ENCODE results near the gene ARL6IP4. TPM values are rescaled to one million over a fixed set of nuclear protein-coding genes. Genes with fewer than 3 reads are reported as not detected.

ARL6IP4 gene
- total RNA-seq, 1 experiment from 2014 or later: 132 TPM

DNA sequence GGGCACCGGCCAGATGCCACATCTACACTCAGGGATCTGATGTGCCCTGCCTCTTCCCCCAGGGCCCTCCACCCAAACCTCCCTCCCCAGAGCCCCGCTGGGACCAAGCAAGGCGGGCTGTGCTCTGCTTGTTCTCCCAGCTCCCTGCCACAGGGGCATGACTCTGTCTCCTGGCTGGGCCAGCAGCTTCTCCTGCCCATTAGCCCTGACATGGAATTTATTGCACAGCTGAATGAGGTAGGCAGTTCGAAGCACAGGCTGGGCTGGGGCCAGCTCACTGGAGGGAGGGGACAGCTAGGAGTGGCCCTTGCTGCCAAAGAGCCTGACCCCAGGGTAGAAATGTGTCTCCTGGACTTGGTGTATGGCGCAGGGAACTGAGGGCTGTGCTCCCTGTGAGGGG lies 42.4 kb downstream of the ARL6IP4 start:
- Histone ChIP-seq H3K9ac (ENCODE audit: extremely low read depth, insufficient read length, low read length) (no peak overlapping the region), H4K20me1 (ENCODE audit: control insufficient read depth, insufficient read depth, insufficient read length) (no peaks in the 10 kb centered on the region), H3K4me2 (ENCODE audit: insufficient read depth, insufficient read length, low read length) (no peak overlapping the region), H3K9me3 (ENCODE audit: control insufficient read depth, low read depth, low read length) (no peaks in the 10 kb centered on the region), H3K4ac (ENCODE audit: low read depth, low read length) (no peak overlapping the region), H3K27ac (ENCODE audit: insufficient read length, low read depth, low read length) (no peak overlapping the region), H2BK5ac (ENCODE audit: insufficient read length, low read length) (no peak overlapping the region), H4K91ac (ENCODE audit: insufficient read length, low read depth, low read length) (no peak overlapping the region), H3K27me3 (ENCODE audit: insufficient read depth, low read length) (no peaks in the 10 kb centered on the region), H3K79me2 (ENCODE audit: insufficient read depth, low read length) (no peaks in the 10 kb centered on the region), H2AFZ (ENCODE audit: low read length) (no peak overlapping the region), H2BK15ac (ENCODE audit: low read depth, low read length) (no peak overlapping the region), H3K23ac (ENCODE audit: insufficient read length, low read depth, low read length) (no peak overlapping the region), H3K23me2 (ENCODE audit: insufficient read length, low read depth, low read length, poor library complexity, severe bottlenecking) (no peaks in the 10 kb centered on the region), H3K18ac (ENCODE audit: insufficient read length, low read depth, low read length) (no peak overlapping the region), H2BK12ac (ENCODE audit: insufficient read length, low read depth, low read length) (no peak overlapping the region), H4K8ac (replicated peaks; ENCODE audit: insufficient read length, low read depth, low read length) (no peak overlapping the region), H3K14ac (ENCODE audit: insufficient read depth, low read length) (no peak overlapping the region), H4K5ac (ENCODE audit: insufficient read length, low read depth, low read length) (no peak overlapping the region), H3K56ac (ENCODE audit: insufficient read length, low read depth, low read length) (no peak overlapping the region), H2AK5ac (ENCODE audit: insufficient read length, low read length) (no peak overlapping the region), H3K4me1 (ENCODE audit: insufficient read depth, low read length) (no peaks in the 10 kb centered on the region), H3K79me1 (ENCODE audit: insufficient read depth, low read depth, low read length, poor library complexity, severe bottlenecking) (no peaks in the 10 kb centered on the region), H2BK20ac (ENCODE audit: low read depth, low read length, poor library complexity, severe bottlenecking) (no peak overlapping the region), H3T11ph (ENCODE audit: low read length) (no peak overlapping the region), H2BK120ac (ENCODE audit: low read depth, low read length, poor library complexity, severe bottlenecking) (no peak overlapping the region)
- Mint-ChIP-seq H3K9me3 (no peaks in the 10 kb centered on the region), H3K4me1 (peaks cover 6 to 15% of the 10 kb centered on the region in 2 experiments), H3K27me3 (ENCODE audit: low read depth) (peaks cover 3% of the 10 kb centered on the region), H3K4me3 (no peak overlapping the region), H3K36me3 (ENCODE audit: insufficient read depth in 1 of 3, low read depth in 3 of 3) (no peaks in the 10 kb centered on the region; a peak in 1 of 7 replicates), H3K27ac (no peak overlapping the region)
- TF ChIP-seq, protein P1, sequence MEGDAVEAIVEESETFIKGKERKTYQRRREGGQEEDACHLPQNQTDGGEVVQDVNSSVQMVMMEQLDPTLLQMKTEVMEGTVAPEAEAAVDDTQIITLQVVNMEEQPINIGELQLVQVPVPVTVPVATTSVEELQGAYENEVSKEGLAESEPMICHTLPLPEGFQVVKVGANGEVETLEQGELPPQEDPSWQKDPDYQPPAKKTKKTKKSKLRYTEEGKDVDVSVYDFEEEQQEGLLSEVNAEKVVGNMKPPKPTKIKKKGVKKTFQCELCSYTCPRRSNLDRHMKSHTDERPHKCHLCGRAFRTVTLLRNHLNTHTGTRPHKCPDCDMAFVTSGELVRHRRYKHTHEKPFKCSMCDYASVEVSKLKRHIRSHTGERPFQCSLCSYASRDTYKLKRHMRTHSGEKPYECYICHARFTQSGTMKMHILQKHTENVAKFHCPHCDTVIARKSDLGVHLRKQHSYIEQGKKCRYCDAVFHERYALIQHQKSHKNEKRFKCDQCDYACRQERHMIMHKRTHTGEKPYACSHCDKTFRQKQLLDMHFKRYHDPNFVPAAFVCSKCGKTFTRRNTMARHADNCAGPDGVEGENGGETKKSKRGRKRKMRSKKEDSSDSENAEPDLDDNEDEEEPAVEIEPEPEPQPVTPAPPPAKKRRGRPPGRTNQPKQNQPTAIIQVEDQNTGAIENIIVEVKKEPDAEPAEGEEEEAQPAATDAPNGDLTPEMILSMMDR (conservative IDR thresholded peaks at IDR 0.05): no peak
- no peak for DNase-seq
- WGBS (ENCODE audit: extremely low coverage, insufficient read length, low lambda C conversion rate): no CpG with 5 or more reads among the region's 5 CpGs
